ENCODE data around the gene GPATCH3.

The GPATCH3 gene

GRCh38 chr1:26864610-26865480, 35.4 kb downstream of the GPATCH3 start:
- DNase-seq (ENCODE audit: low read depth in 3 of 3, low spot score in 1 of 3): peak; percentile 83 to 88 (median 86)

DNA sequence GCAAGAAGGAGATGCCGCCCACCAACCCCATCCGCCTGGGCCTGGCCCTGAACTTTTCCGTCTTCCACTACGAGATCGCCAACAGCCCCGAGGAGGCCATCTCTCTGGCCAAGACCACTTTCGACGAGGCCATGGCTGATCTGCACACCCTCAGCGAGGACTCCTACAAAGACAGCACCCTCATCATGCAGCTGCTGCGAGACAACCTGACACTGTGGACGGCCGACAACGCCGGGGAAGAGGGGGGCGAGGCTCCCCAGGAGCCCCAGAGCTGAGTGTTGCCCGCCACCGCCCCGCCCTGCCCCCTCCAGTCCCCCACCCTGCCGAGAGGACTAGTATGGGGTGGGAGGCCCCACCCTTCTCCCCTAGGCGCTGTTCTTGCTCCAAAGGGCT, 36.6 kb downstream of the GPATCH3 start:
- no peak for DNase-seq (ENCODE audit: low read depth in 3 of 3, low spot score in 1 of 3)

DNA sequence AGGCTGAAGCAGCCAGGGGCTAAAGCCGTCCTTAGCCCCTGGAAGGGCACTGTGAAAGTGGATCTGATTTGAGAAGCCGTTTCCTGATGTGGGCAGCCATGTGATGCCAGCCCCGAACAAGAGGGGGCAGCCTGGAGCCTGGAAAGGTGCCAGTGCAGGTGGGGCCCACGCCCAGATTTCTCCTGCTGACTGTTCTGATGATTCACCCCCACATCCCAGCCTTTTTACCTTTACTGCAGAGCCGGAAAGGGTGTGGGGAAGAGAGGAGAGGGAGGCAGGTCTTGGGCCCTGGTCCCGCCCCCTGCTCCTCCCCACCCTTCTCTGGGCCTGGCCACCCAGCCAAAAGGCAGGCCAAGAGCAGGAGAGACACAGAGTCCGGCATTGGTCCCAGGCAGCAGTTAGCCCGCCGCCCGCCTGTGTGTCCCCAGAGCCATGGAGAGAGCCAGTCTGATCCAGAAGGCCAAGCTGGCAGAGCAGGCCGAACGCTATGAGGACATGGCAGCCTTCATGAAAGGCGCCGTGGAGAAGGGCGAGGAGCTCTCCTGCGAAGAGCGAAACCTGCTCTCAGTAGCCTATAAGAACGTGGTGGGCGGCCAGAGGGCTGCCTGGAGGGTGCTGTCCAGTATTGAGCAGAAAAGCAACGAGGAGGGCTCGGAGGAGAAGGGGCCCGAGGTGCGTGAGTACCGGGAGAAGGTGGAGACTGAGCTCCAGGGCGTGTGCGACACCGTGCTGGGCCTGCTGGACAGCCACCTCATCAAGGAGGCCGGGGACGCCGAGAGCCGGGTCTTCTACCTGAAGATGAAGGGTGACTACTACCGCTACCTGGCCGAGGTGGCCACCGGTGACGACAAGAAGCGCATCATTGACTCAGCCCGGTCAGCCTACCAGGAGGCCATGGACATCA, 37.2 kb downstream of the GPATCH3 start, which contains the start of gene SFN:
Gene SFN (plus strand): TSS at position 369 of the 904 bp plus-strand sequence. CDS start 64 bp downstream, at position 433.
- DNase-seq (ENCODE audit: low read depth in 3 of 3, low spot score in 1 of 3): peak in 2 of 3 donors; percentile 6 to 25

GRCh38 chr1:26861889-26862378, 38.3 kb downstream of the GPATCH3 start:
- no peak for DNase-seq (ENCODE audit: low read depth in 3 of 3, low spot score in 1 of 3)

DNA sequence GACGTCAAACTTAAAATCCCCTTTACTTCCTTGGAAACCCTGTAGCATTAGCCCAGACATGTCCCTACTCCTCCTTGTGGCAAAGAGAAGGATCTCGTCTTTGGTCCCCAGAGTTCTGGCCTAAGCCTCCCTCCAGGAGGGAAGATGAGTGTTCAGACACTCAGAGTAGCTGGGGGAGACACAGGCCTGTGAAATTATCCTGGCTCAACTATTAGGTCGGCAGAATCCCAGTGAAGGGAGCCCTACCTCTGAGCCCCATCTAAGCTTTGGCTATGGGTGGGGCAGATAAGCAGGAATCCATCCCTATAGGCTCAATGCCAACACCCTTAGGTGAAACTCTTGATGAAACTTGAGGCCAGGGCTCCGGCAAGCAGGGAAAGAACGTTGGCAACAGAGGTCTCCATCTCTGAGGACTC, 39.0 kb downstream of the GPATCH3 start:
- DNase-seq (ENCODE audit: low read depth in 3 of 3, low spot score in 1 of 3): no peak

GRCh38 chr1:26858891-26859640, 41.2 kb downstream of the GPATCH3 start:
- no peak for DNase-seq (ENCODE audit: low read depth in 3 of 3, low spot score in 1 of 3)

- no peak for DNase-seq (ENCODE audit: low read depth in 3 of 3, low spot score in 1 of 3)
Measured at GRCh38 chr1:26858160-26858559, 42.1 kb downstream of the GPATCH3 start.

GRCh38 chr1:26857473-26858060, 42.7 kb downstream of the GPATCH3 start:
- DNase-seq (ENCODE audit: low read depth in 3 of 3, low spot score in 1 of 3): no peak

GRCh38 chr1:26856604-26857469, 43.4 kb downstream of the GPATCH3 start:
- DNase-seq (ENCODE audit: low read depth in 3 of 3, low spot score in 1 of 3): no peak

- DNase-seq (ENCODE audit: low read depth in 3 of 3, low spot score in 1 of 3): no peak
Measured at GRCh38 chr1:26856181-26856580, 44.1 kb downstream of the GPATCH3 start.

DNA sequence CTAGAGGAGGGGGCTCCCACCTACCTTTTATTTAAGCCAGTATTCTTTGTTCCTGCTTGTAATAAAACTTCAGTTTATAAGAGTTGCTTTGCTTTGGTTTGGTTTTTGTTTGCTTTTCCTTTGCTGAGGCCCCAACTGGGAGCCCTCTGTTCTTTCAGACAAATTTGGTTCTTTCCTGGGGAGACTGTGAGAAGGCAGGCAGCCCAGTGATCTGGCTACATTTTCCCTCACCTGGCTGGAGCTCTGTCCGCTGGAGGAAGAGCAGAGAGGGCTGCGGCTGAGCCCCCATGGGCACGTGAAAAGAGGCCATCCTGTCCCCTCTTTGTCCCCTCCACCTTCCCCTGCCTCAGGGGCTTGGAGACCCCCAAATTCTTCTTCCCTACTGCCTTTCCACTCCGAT, 44.6 kb downstream of the GPATCH3 start:
- DNase-seq (ENCODE audit: low read depth in 3 of 3, low spot score in 1 of 3): no peak

DNA sequence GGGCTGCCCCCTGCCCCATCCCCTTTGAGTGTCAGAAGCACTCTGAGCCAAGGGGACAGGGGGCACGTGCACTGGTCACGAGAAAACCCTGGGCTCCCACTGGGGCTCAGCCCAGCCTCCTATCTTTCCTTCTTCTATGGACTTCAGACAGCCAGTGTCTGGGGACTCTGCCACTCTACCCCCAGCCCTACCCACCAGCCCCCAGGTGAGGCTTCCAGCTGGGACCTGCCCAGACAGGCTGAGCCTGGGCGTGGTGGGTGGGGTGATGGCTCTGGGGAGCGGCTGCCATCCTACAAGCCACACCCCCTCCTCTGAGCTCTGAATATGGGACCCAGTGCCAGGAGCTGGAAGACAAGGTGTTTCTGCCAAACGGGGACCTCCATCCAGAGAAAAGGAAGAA, 45.4 kb downstream of the GPATCH3 start:
- DNase-seq (ENCODE audit: low read depth in 3 of 3, low spot score in 1 of 3): no peak

DNA sequence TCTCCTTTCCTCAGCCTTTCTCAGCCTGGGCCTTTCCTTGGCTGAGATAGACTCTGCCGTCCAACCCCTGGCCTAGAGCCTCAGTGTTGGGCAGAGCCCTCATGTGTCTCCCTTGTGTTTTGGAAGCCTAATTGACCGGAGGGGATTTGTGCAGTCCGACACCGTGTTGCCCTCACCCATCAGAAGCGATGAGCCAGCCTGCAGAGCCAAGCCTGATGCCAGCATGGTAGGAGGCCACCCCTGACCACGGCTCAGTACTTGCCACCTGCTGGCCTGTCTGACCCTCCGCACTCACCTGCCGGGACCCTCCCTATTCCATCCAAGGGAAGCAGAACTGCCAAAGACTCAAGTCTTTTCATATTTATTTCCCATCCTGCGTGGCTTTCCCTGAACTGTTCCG, 46.7 kb downstream of the GPATCH3 start:
- DNase-seq (ENCODE audit: low read depth in 3 of 3, low spot score in 1 of 3): no peak

DNA sequence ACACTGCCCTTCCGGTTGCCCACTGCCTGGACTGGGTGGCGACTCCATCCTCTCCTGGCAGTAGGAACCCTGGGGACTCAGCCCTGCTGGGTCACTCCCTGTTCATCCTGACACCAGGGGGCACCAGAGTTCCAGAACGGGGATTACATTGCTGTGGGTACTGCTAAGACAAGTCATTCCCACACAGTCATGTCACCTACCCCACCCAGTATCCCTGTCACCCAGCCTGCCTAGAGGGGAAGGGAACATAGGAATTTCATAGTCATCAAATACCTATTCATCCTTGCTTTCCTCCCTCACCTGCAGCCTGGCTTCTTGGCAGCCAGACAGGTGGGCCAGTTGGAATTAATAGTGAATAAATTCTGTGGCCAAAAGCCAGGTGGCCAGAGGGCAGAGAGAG, 47.1 kb downstream of the GPATCH3 start:
- peak; percentile 60 to 71 (median 70) for DNase-seq (ENCODE audit: low read depth in 3 of 3, low spot score in 1 of 3)

DNA sequence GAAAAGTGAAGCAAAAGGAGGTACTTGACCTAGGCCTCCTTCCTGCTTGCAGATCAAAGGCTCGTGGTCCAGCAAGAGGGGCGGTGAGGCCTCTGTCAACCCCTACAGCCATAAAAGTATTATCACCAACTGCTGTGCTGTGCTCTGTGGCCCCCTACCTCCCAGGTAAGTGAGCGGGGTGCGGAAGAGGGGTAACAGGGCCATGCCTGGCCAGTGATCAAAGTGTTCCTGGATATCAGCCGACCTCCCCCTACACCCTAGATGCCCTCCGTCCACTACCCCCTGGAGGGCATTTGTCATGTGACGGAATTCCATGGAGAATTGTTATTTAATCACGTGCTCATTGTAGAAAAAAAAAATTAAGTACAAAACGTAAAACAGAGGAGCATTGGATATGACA, 47.6 kb downstream of the GPATCH3 start:
- DNase-seq (ENCODE audit: low read depth in 3 of 3, low spot score in 1 of 3): no peak

- no peak for DNase-seq (ENCODE audit: low read depth in 3 of 3, low spot score in 1 of 3)
Measured at GRCh38 chr1:26851106-26851684, 49.1 kb downstream of the GPATCH3 start.

DNA sequence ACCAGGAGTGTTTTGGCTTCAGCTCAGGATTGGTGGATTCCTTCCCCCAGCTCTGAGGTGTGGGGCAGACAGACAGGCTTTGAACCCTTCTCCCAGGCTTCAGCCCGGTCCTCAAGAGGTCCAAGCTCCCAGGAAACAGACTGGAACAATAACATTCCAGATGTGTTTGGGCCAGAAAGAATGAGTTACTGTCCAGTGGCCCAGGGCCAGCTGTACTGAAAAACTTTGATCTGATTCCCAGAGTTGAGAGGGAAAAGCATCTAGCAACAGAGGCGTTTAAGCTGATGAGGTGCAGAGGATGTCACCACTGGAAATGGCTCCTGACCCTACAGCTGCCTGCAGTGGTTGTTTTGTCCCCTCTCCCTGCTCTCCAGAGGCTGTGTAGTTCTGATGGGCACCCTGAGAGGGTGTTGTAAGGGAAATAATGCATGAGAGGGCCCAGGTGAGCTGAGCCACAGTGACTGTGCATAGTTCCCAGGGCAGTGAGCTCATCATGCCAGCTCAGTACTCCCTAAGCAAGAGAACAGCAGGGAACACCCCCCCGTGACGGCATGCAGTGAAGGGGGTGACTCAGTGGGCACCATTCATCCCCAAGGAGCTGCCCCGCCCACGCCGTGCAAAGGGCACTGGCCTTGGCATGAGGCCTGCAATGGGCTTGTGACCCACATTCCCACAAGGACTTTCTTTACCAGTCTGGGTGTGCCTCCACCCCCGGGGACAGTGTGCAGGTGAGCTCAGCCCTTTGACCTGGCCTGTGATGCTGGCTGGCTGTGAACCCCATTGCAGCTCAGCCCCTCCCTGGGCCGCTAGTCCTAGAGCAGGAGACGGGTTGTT, 51.1 kb downstream of the GPATCH3 start:
- no peak for DNase-seq (ENCODE audit: low read depth in 3 of 3, low spot score in 1 of 3)

DNA sequence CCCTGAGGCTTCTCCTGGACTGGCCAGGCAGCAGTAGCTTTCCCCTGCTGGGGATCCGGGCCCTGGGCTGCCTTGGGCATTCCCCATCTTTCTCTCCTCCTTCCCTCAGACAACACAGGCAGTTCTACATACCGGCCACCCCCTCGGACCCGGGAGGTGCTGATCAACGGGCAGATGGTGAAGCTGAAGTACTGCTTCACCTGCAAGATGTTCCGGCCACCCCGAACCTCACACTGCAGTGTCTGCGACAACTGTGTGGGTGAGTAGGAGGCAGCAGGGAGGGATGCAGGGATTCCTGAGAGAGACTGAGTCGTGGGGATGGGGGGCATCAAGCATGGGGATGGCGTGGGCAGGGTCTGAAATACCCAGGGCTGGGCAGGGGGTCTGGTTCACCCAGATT, 51.8 kb downstream of the GPATCH3 start:
- no peak for DNase-seq (ENCODE audit: low read depth in 3 of 3, low spot score in 1 of 3)

All from stimulated activated CD4-positive, alpha-beta T cell treated with anti-CD3 and anti-CD28 coated beads, TNF-alpha, amount 100 ng/mL, for 1 hour (primary cell).